ENCODE results near the gene SEC24D. TPM values are rescaled to one million over a fixed set of nuclear protein-coding genes. Genes with fewer than 3 reads are reported as not detected.

SEC24D gene
- total RNA-seq, 1 experiment from 2014 or later: 32.0 TPM

GRCh38 chr4:118749347-118749988, 86.5 kb downstream of the SEC24D start:
- H3K9me3 ChIP-seq: no peaks in the 10 kb centered on the region
- H3K36me3 ChIP-seq (ENCODE audit: control insufficient read depth, insufficient read depth, low read length): no peaks in the 10 kb centered on the region
- Mint-ChIP-seq H3K27ac (ENCODE audit: unreplicated experiment) (no peak overlapping the region), H3K27me3 (ENCODE audit: insufficient read depth, unreplicated experiment) (no peaks in the 10 kb centered on the region), H3K4me3 (ENCODE audit: unreplicated experiment) (no peak overlapping the region), H3K4me1 (ENCODE audit: low read depth, unreplicated experiment) (peaks cover 6% of the 10 kb centered on the region), H3K9me3 (ENCODE audit: unreplicated experiment) (no peaks in the 10 kb centered on the region), H3K36me3 (ENCODE audit: insufficient read depth, unreplicated experiment) (peaks cover 16% of the 10 kb centered on the region)
- ChIA-PET POLR2A (no interaction called here), CTCF (no interaction called here)
- intact Hi-C loops (cut with micrococcal nuclease; ENCODE audit: unreplicated experiment): no loop called here
- no peak overlapping the region for H3K4me3 ChIP-seq (ENCODE audit: low read depth, low read length)
- BruUV-seq (replicated peaks): no TSS peak
- TF ChIP-seq CTCF (IDR thresholded peaks at IDR 0.05; ENCODE audit: insufficient read depth in 1 of 2, low read depth in 1 of 2, low read length in 1 of 2, severe bottlenecking in 1 of 2, unreplicated experiment in 1 of 2): no peak
- no peaks in the 10 kb centered on the region for H3K27me3 ChIP-seq (replicated peaks; ENCODE audit: control insufficient read depth, insufficient read depth, low read length)
- DNase-seq: no peak
- no peaks in the 10 kb centered on the region for H3K4me1 ChIP-seq

GRCh38 chr4:118746251-118746919, 89.5 kb downstream of the SEC24D start:
- Mint-ChIP-seq H3K4me3 (ENCODE audit: unreplicated experiment) (no peak overlapping the region), H3K36me3 (ENCODE audit: insufficient read depth, unreplicated experiment) (peaks cover 23% of the 10 kb centered on the region), H3K4me1 (ENCODE audit: low read depth, unreplicated experiment) (no peaks in the 10 kb centered on the region), H3K27me3 (ENCODE audit: insufficient read depth, unreplicated experiment) (no peaks in the 10 kb centered on the region), H3K9me3 (ENCODE audit: unreplicated experiment) (no peaks in the 10 kb centered on the region), H3K27ac (ENCODE audit: unreplicated experiment) (no peak overlapping the region)
- no peak for TF ChIP-seq CTCF (IDR thresholded peaks at IDR 0.05; ENCODE audit: insufficient read depth in 1 of 2, low read depth in 1 of 2, low read length in 1 of 2, severe bottlenecking in 1 of 2, unreplicated experiment in 1 of 2)
- H3K9me3 ChIP-seq: no peaks in the 10 kb centered on the region
- H3K36me3 ChIP-seq (ENCODE audit: control insufficient read depth, insufficient read depth, low read length): no peaks in the 10 kb centered on the region
- ChIA-PET POLR2A (no interaction called here), CTCF (no interaction called here)
- no peak overlapping the region for H3K4me3 ChIP-seq (ENCODE audit: low read depth, low read length)
- intact Hi-C loops (cut with micrococcal nuclease; ENCODE audit: unreplicated experiment): no loop called here
- DNase-seq: no peak
- no peaks in the 10 kb centered on the region for H3K27me3 ChIP-seq (replicated peaks; ENCODE audit: control insufficient read depth, insufficient read depth, low read length)
- no peaks in the 10 kb centered on the region for H3K4me1 ChIP-seq
- no TSS peak for BruUV-seq (replicated peaks)

- no peaks in the 10 kb centered on the region for H3K9me3 Mint-ChIP-seq (ENCODE audit: unreplicated experiment)
- no TSS peak for BruUV-seq (replicated peaks)
- Histone ChIP-seq H3K4me1 (no peaks in the 10 kb centered on the region), H3K4me3 (ENCODE audit: low read depth, low read length) (no peak overlapping the region), H3K27me3 (replicated peaks; ENCODE audit: control insufficient read depth, insufficient read depth, low read length) (no peaks in the 10 kb centered on the region), H3K36me3 (ENCODE audit: control insufficient read depth, insufficient read depth, low read length) (no peaks in the 10 kb centered on the region), H3K9me3 (no peaks in the 10 kb centered on the region)
- H3K27ac Mint-ChIP-seq (ENCODE audit: unreplicated experiment): no peak overlapping the region
- no peaks in the 10 kb centered on the region for H3K27me3 Mint-ChIP-seq (ENCODE audit: insufficient read depth, unreplicated experiment)
- intact Hi-C loops (cut with micrococcal nuclease; ENCODE audit: unreplicated experiment): no loop called here
- no peaks in the 10 kb centered on the region for H3K4me1 Mint-ChIP-seq (ENCODE audit: low read depth, unreplicated experiment)
- POLR2A ChIA-PET: interaction anchor here (0.6 kb wide), 1 partner anchor 124 kb away, joined by 3 read pairs; no protein-coding TSS in a partner anchor
- H3K36me3 Mint-ChIP-seq (ENCODE audit: insufficient read depth, unreplicated experiment): peaks cover 19% of the 10 kb centered on the region
- no peak for DNase-seq
- TF ChIP-seq CTCF (IDR thresholded peaks at IDR 0.05; ENCODE audit: insufficient read depth in 1 of 2, low read depth in 1 of 2, low read length in 1 of 2, severe bottlenecking in 1 of 2, unreplicated experiment in 1 of 2): no peak
- H3K4me3 Mint-ChIP-seq (ENCODE audit: unreplicated experiment): no peak overlapping the region
- CTCF ChIA-PET: no interaction called here
These were observed 90.6 kb downstream of the SEC24D start for GRCh38 chr4:118745357-118745756.
